Mammary epithelial cell (primary cell): ENCODE measurements around the gene VPS72.

Experiments used
- EZH2 ChIP-seq: IDR thresholded peaks from 2 replicates; pipeline ENCODE4 v1.6.1; 2012; ENCODE audit warnings: low read length, inconsistent platforms, borderline replicate concordance
- TF ChIP-seq, protein P1 (sequence below), 2 donors: IDR thresholded peaks in 1 of 2; conservative IDR thresholded peaks in 1 of 2; 2 replicates each; pipeline ENCODE4 v1.5.1; 2011 to 2012; ENCODE audit warnings: inconsistent platforms in 2 of 2, low read length in 2 of 2, mild to moderate bottlenecking in 2 of 2, control low read depth in 1 of 2, low read depth in 1 of 2; ENCODE audit not compliant: insufficient read depth in 1 of 2; ENCODE audit errors: extremely low read depth in 1 of 2

DNA sequence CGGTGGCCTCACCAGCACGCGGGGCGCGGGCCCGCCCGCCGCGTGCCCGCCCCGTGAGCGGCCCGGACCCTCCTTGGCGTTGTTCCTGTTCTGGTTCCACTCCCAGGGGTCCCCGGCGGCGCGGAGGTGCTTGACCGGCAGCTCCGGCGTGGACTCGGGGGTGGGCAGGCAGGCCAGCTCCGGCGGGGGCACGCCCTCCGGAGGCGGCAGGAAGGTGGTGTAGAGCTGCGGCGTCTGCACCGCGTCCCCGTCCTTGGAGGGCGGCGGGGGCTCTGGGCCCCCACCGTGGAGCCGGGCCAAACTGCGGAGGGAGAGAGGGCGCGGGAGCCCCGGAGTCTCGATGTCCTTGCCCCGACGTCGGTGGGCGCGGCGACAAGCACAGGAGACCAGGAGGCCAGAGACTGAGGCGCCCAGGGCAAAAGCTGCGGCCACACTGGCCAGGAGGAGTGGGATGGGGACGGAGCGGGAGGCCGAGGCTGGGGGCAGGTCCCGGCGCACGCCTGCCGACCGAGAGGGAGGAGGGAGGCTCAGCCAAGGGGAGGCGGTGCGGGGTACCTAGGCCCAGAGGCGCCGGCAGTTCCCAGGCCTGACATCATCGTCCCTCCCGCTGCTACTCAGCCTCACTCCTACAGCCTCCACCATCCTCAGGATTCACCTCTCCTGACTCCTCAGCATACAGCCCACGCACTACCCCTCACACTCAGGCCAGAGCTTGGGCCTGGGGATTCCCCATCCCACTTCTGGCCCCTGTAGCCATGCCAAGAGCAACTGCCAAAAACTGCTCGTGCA lies 56.8 kb downstream of the VPS72 start:
- TF ChIP-seq EZH2: no peak
- TF ChIP-seq, protein P1, sequence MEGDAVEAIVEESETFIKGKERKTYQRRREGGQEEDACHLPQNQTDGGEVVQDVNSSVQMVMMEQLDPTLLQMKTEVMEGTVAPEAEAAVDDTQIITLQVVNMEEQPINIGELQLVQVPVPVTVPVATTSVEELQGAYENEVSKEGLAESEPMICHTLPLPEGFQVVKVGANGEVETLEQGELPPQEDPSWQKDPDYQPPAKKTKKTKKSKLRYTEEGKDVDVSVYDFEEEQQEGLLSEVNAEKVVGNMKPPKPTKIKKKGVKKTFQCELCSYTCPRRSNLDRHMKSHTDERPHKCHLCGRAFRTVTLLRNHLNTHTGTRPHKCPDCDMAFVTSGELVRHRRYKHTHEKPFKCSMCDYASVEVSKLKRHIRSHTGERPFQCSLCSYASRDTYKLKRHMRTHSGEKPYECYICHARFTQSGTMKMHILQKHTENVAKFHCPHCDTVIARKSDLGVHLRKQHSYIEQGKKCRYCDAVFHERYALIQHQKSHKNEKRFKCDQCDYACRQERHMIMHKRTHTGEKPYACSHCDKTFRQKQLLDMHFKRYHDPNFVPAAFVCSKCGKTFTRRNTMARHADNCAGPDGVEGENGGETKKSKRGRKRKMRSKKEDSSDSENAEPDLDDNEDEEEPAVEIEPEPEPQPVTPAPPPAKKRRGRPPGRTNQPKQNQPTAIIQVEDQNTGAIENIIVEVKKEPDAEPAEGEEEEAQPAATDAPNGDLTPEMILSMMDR (conservative IDR thresholded peaks at IDR 0.05 in 1 of 2, IDR thresholded peaks at IDR 0.05 in 1 of 2; ENCODE audit: extremely low read depth in 1 of 2, insufficient read depth in 1 of 2, low read depth in 1 of 2, low read length in 2 of 2): no peak
